ENCODE data around the gene NRXN3.

Gene NRXN3

GRCh38 chr14:79117561-79117960 is 947.4 kb downstream of the NRXN3 start:
- TF ChIP-seq CTCF (IDR thresholded peaks at IDR 0.05; ENCODE audit: low read depth, low read length, missing control alignments) = no peak
- DNase-seq (ENCODE audit: extremely low read depth, low read depth) = no peak
- H3K4me3 ChIP-seq (replicated peaks; ENCODE audit: low read depth, low read length) = no peak overlapping the region

- DNase-seq (ENCODE audit: extremely low read depth, low read depth) = no peak
- no peak overlapping the region for H3K4me3 ChIP-seq (replicated peaks; ENCODE audit: low read depth, low read length)
- TF ChIP-seq CTCF (IDR thresholded peaks at IDR 0.05; ENCODE audit: low read depth, low read length, missing control alignments) = no peak
Observed at GRCh38 chr14:79118291-79118690, 948.1 kb downstream of the NRXN3 start.

- DNase-seq (ENCODE audit: extremely low read depth, low read depth) = no peak
- no peak for TF ChIP-seq CTCF (IDR thresholded peaks at IDR 0.05; ENCODE audit: low read depth, low read length, missing control alignments)
- H3K4me3 ChIP-seq (replicated peaks; ENCODE audit: low read depth, low read length) = no peak overlapping the region
Observed at GRCh38 chr14:79134361-79134760, 964.2 kb downstream of the NRXN3 start.

GRCh38 chr14:79136071-79137044 is 966.2 kb downstream of the NRXN3 start:
- no peak for DNase-seq (ENCODE audit: extremely low read depth, low read depth)
- TF ChIP-seq CTCF (IDR thresholded peaks at IDR 0.05; ENCODE audit: low read depth, low read length, missing control alignments) = no peak
- no peak overlapping the region for H3K4me3 ChIP-seq (replicated peaks; ENCODE audit: low read depth, low read length)

- DNase-seq (ENCODE audit: extremely low read depth, low read depth) = no peak
- no peak overlapping the region for H3K4me3 ChIP-seq (replicated peaks; ENCODE audit: low read depth, low read length)
- no peak for TF ChIP-seq CTCF (IDR thresholded peaks at IDR 0.05; ENCODE audit: low read depth, low read length, missing control alignments)
Observed at GRCh38 chr14:79137045-79137430, 966.9 kb downstream of the NRXN3 start.

GRCh38 chr14:79137836-79138235 is 967.7 kb downstream of the NRXN3 start:
- no peak for TF ChIP-seq CTCF (IDR thresholded peaks at IDR 0.05; ENCODE audit: low read depth, low read length, missing control alignments)
- no peak overlapping the region for H3K4me3 ChIP-seq (replicated peaks; ENCODE audit: low read depth, low read length)
- no peak for DNase-seq (ENCODE audit: extremely low read depth, low read depth)

Data from HFF-Myc (cell line).